Heart left ventricle (tissue), 16 donors: ENCODE data around the gene ZBED1. TPM values are rescaled to one million over a fixed set of nuclear protein-coding genes. Genes with fewer than 3 reads are reported as not detected.
A peak's percentile ranks its signal among the peaks of the same experiment; 100 is the strongest.
"Not testable (repeated sequence)": the region's sequence is repeated elsewhere in the genome, so short reads cannot be mapped to it uniquely, and the experiment has no call there.

Experiments
- ATAC-seq, 4 donors: fragments of 200-7000 bp; cut with Tn5 transposase; one replicate each; pipeline ENCODE4 v1.9.1; 2020 to 2022; ENCODE audit warnings: moderate library complexity in 4 of 4, mild to moderate bottlenecking in 3 of 4, moderate number of reproducible peaks in 1 of 4
- DNase-seq, 5 donors: peaks; one replicate each; pipeline ENCODE4 v3.0.0-alpha.2; 2020
- H3K27ac ChIP-seq, 12 donors: fragments of 200-600 bp; sonication (generic) in 4 of 12; one replicate each; pipeline versions ENCODE4 v1.5.0 to v1.8.0; 2016 to 2022; ENCODE audit warnings: mild to moderate bottlenecking in 2 of 12
- H3K27me3 ChIP-seq, 9 donors: fragments of 200-600 bp; sonication (generic) in 2 of 9; one replicate each; pipeline versions ENCODE4 v1.5.1 to v1.8.0; 2016 to 2022; ENCODE audit warnings: mild to moderate bottlenecking in 3 of 9
- H3K36me3 ChIP-seq, 9 donors: fragments of 200-600 bp; sonication (generic) in 2 of 9; one replicate each; pipeline versions ENCODE4 v1.5.0 to v1.8.0; 2018 to 2022; ENCODE audit warnings: mild to moderate bottlenecking in 2 of 9
- H3K4me1 ChIP-seq, 12 donors: fragments of 200-600 bp; sonication (generic) in 4 of 12; one replicate each; pipeline versions ENCODE4 v1.5.0 to v1.8.0; 2016 to 2022; ENCODE audit warnings: mild to moderate bottlenecking in 3 of 12
- H3K4me3 ChIP-seq, 12 donors: fragments of 200-600 bp; sonication (generic) in 4 of 12; one replicate each; pipeline versions ENCODE4 v1.5.0 to v1.8.0; 2017 to 2022; ENCODE audit warnings: mild to moderate bottlenecking in 9 of 12, moderate library complexity in 4 of 12
- H3K9me3 ChIP-seq, 12 donors: fragments of 200-600 bp; sonication (generic) in 4 of 12; one replicate each; pipeline versions ENCODE4 v1.5.0 to v1.8.0; 2016 to 2022; ENCODE audit warnings: mild to moderate bottlenecking in 1 of 12
- CTCF ChIP-seq, 12 donors: fragments of 200-600 bp; sonication (generic) in 4 of 12; IDR thresholded peaks; one replicate each; pipeline versions ENCODE4 v1.5.0 to v1.8.0; 2018 to 2022; ENCODE audit warnings: antibody characterized with exemption in 12 of 12, mild to moderate bottlenecking in 5 of 12
- POLR2A ChIP-seq, 2 donors: fragments of 450-650 bp; IDR thresholded peaks; one replicate each; pipeline ENCODE4 v1.6.1; 2017; ENCODE audit warnings: antibody characterized with exemption in 2 of 2, mild to moderate bottlenecking in 2 of 2, moderate library complexity in 2 of 2
- WGBS, 4 donors: extraction: QIAGEN DNeasy Blood & Tissue Kit in 2 of 4; methylation state at CpG; one replicate each; pipeline versions ENCODE4 v1.1.5 to v1.1.7; 2013 to 2018; 5-methylcytosine and 5-hydroxymethylcytosine counted together
- intact Hi-C, 10 donors: fragments of 100-400 bp; cut with DNase I; formaldehyde crosslinking; loops; one replicate each; pipeline versions ENCODE4 v1.11.1 to v1.14.2; 2022
- polyA plus RNA-seq, 2 donors: library from polyadenylated mRNA; stranded (reverse); fragments of 200-250 nt; gene quantifications; one replicate each; pipeline ENCODE4 v1.2.3, GENCODE V29; 2013
- total RNA-seq, 9 donors: library from RNA; depleted of rRNA in 2 of 9; stranded (reverse); fragments of >200 nt in 2 of 9; fragmentation: NEBNext Ultra II Directional in 3 of 9; extraction: Animal tissue kit (Norgen Biotek cat#: 25700) in 3 of 9; gene quantifications; one replicate each; pipeline versions ENCODE4 v1.1.0 to v1.2.4, GENCODE V29; 2016 to 2023
- donor health status: ischemic (EF 13 %, LVEDD 7.1; RV severe dilation, severe dysfunction).
- donor health status: healthy with polysubstance abuse.
- donor health status: DM: no; HTN: yes; CAD: no.
- donor health status: DM: no; HTN: no; CAD: no.
- donor health status: ischemic (EF 25% LVEDD 6.9; RV normal size, moderate dysfunction).
- donor health status: ischemic (EF 25% LVEDD 5.7; RV mildly dilated, moderate dysfunction).
- donor health status: healthy.
- donor health status: DM: yes; HTN: yes; CAD: no.
- donor health status: ischemic (EF 35%, LVEDD 5.7; RV mildly dilated, moderate dysfunction).
- donor health status: nonischemic (EF 11% LVEDD 7.7; RV severe dilation, severe dysfunction).
- donor health status: DM: yes; HTN: yes; CAD: no.
- donor health status: PGD.
- donor health status: ischemic (EF 29% LVEDD 5.4; RV normal size, mild dysfunction).
- donor health status: nonischemic (EF 23%, LVEDD 6.1; RV moderate dilation, normal function).

The ZBED1 gene
- total and polyA plus RNA-seq, 11 donors, result 25.9 to 87.1 (median 59.5) TPM

- WGBS, 4 donors, result 57 to 71% (median 69%) methylated on average over 13 to 15 of the region's 15 CpGs
- Histone ChIP-seq H3K36me3 (no peaks in the 10 kb centered on the region), H3K27me3 (peaks cover 0 to 5% (median 0%) of the 10 kb centered on the region in 9 donors), H3K4me1 (peaks cover 0 to 17% (median 0%) of the 10 kb centered on the region in 12 donors), H3K9me3 (no peaks in the 10 kb centered on the region), H3K27ac (peak overlapping the region in 4 of 12 donors; percentile 18 to 62 (median 40)), H3K4me3 (peak overlapping the region in 1 of 12 donors; percentile 16)
- TF ChIP-seq CTCF (IDR thresholded peaks at IDR 0.05), result no peak
- no peak for TF ChIP-seq POLR2A (IDR thresholded peaks at IDR 0.05)
- DNase-seq, result peak in 2 of 5 donors; percentile 34 to 49
- ATAC-seq, result peak in 2 of 4 donors; percentile 50 to 69
- intact Hi-C loops, result no loop called here
Measured at GRCh38 chrX:2538031-2538757, 37.4 kb upstream of the ZBED1 start.

GRCh38 chrX:2536974-2537373 lies 36.2 kb upstream of the ZBED1 start:
- TF ChIP-seq CTCF (IDR thresholded peaks at IDR 0.05) (no peak), POLR2A (IDR thresholded peaks at IDR 0.05) (no peak)
- Histone ChIP-seq H3K4me3 (no peak overlapping the region), H3K27me3 (peaks cover 0 to 5% (median 0%) of the 10 kb centered on the region in 9 donors), H3K4me1 (peaks cover 0 to 14% (median 0%) of the 10 kb centered on the region in 12 donors), H3K9me3 (no peaks in the 10 kb centered on the region), H3K36me3 (no peaks in the 10 kb centered on the region), H3K27ac (peak overlapping the region in 2 of 12 donors; percentile 49 to 62)
- intact Hi-C loops, result no loop called here
- DNase-seq (peak in 2 of 5 donors; percentile 38 to 54), ATAC-seq (peak in 3 of 4 donors; percentile 33 to 67 (median 57))
- whole genome bisulfite sequencing, 4 donors, result 57 to 74% (median 65%) methylated on average over 5 of the region's 5 CpGs

- intact Hi-C loops, result no loop called here
- H3K27ac ChIP-seq, result no peak overlapping the region
- ATAC-seq, result no peak
Measured at GRCh38 chrX:2536141-2536540, 35.4 kb upstream of the ZBED1 start.

GRCh38 chrX:2534261-2535021 lies 33.7 kb upstream of the ZBED1 start:
- H3K9me3 ChIP-seq, intact Hi-C loops, H3K36me3 ChIP-seq, H3K4me3 ChIP-seq, H3K27ac ChIP-seq, H3K27me3 ChIP-seq, ATAC-seq, DNase-seq: not testable (repeated sequence)
- WGBS, 4 donors, result 60 to 68% (median 62%) methylated on average over 5 of the region's 5 CpGs
- H3K4me1 ChIP-seq, result peaks cover 0 to 14% (median 0%) of the 10 kb centered on the region in 12 donors

More at GRCh38 chrX:2536141-2536540, 35.4 kb upstream of the ZBED1 start:
- Histone ChIP-seq H3K27me3 (peaks cover 0 to 5% (median 0%) of the 10 kb centered on the region in 9 donors), H3K9me3 (no peaks in the 10 kb centered on the region), H3K4me3 (no peak overlapping the region), H3K4me1 (peaks cover 0 to 14% (median 0%) of the 10 kb centered on the region in 12 donors), H3K36me3 (no peaks in the 10 kb centered on the region)
- no peak for DNase-seq
- WGBS, 4 donors, result 85 to 91% (median 89%) methylated on average over 7 of the region's 7 CpGs
- TF ChIP-seq CTCF (IDR thresholded peaks at IDR 0.05) (no peak), POLR2A (IDR thresholded peaks at IDR 0.05) (no peak)
